IMR-90 (cell line): Measurements from ENCODE around the gene GALNT6. TPM values are rescaled to one million over a fixed set of nuclear protein-coding genes. Genes with fewer than 3 reads are reported as not detected.

Experiments used
- ATAC-seq: fragments of 200-7000 bp; cut with Tn5 transposase; 2 replicates; pipeline ENCODE4 v1.9.1; 2020; ENCODE audit warnings: low read depth, mild to moderate bottlenecking, moderate library complexity
- BruUV-seq: library from RNA; stranded (reverse); fragments of 400-500 nt; replicated peaks from 2 replicates; lab custom pipeline; 2021; lab: Mats Ljungman, UMichigan
- CTCF ChIA-PET: fragments of 300-600 bp; formaldehyde crosslinking; extraction: SDS; loops from one replicate; lab custom pipeline; 2021; ENCODE audit warnings: antibody characterized with exemption; lab: Yijun Ruan, JAX
- POLR2A ChIA-PET: fragments of 300-600 bp; sonication (Branson Sonifier 250); formaldehyde crosslinking; loops from one replicate; lab custom pipeline; 2022; ENCODE audit warnings: antibody characterized with exemption; ENCODE audit not compliant: unreplicated experiment; lab: Charles Lee
- DNase-seq: peaks from one replicate; pipeline ENCODE4 v3.0.0; 2013
- H2AFZ ChIP-seq: replicated peaks from 2 replicates; pipeline ENCODE3; 2013; ENCODE audit warnings: low read length, mild to moderate bottlenecking; ENCODE audit not compliant: poor library complexity
- H2AK5ac ChIP-seq: 2 replicates; pipeline ENCODE4 v1.6.1; 2013; ENCODE audit warnings: low read depth, low read length, inconsistent platforms
- H2AK9ac ChIP-seq: replicated peaks from 2 replicates; pipeline ENCODE3; 2013; ENCODE audit warnings: mild to moderate bottlenecking, low read depth, low read length, moderate library complexity; ENCODE audit not compliant: poor library complexity
- H2BK120ac ChIP-seq: 2 replicates; pipeline ENCODE4 v1.6.1; 2013; ENCODE audit warnings: low read depth, low read length, inconsistent platforms
- H2BK15ac ChIP-seq: 3 replicates; pipeline ENCODE4 v1.6.1; 2013; ENCODE audit warnings: low read depth, low read length, inconsistent platforms
- H2BK20ac ChIP-seq: 2 replicates; pipeline ENCODE4 v1.6.1; 2013; ENCODE audit warnings: low read depth, mild to moderate bottlenecking, inconsistent platforms, low read length, moderate library complexity
- H2BK5ac ChIP-seq: 2 replicates; pipeline ENCODE4 v1.6.1; 2013; ENCODE audit warnings: mild to moderate bottlenecking, low read depth, low read length, inconsistent platforms; ENCODE audit not compliant: poor library complexity, severe bottlenecking
- H3K14ac ChIP-seq: replicated peaks from 2 replicates; pipeline ENCODE4 v1.6.1; 2013; ENCODE audit warnings: low read depth, low read length, inconsistent platforms
- H3K18ac ChIP-seq: 2 replicates; pipeline ENCODE4 v1.6.1; 2013; ENCODE audit warnings: low read depth, low read length, control low read depth
- H3K23ac ChIP-seq: 2 replicates; pipeline ENCODE4 v1.6.1; 2013; ENCODE audit warnings: low read depth, low read length, inconsistent platforms
- H3K27ac ChIP-seq: 2 replicates; pipeline ENCODE4 v1.5.1; 2013; ENCODE audit warnings: mild to moderate bottlenecking, control low read depth, low read length; ENCODE audit not compliant: insufficient read depth
- H3K27me3 ChIP-seq: 2 replicates; pipeline ENCODE4 v1.6.1; 2013; ENCODE audit warnings: low read length; ENCODE audit not compliant: control insufficient read depth, insufficient read depth
- H3K36me3 ChIP-seq: 2 replicates; pipeline ENCODE4 v1.6.1; 2013; ENCODE audit warnings: low read length, mixed read lengths; ENCODE audit not compliant: control insufficient read depth, insufficient read depth
- H3K4ac ChIP-seq: 2 replicates; pipeline ENCODE4 v1.6.1; 2013; ENCODE audit warnings: low read depth, low read length, inconsistent platforms
- H3K4me1 ChIP-seq: 2 replicates; pipeline ENCODE4 v1.6.1; 2013; ENCODE audit warnings: low read length, mixed read lengths; ENCODE audit not compliant: control insufficient read depth, insufficient read depth
- H3K4me2 ChIP-seq: 2 replicates; pipeline ENCODE4 v1.6.1; 2013; ENCODE audit warnings: low read depth, mild to moderate bottlenecking, control low read depth, low read length, moderate library complexity
- H3K4me3 ChIP-seq: 2 replicates; pipeline ENCODE4 v1.5.1; 2013; ENCODE audit warnings: low read depth, mild to moderate bottlenecking, control low read depth, low read length, moderate library complexity; ENCODE audit not compliant: insufficient read depth
- H3K56ac ChIP-seq: 2 replicates; pipeline ENCODE4 v1.6.1; 2013; ENCODE audit warnings: low read length, inconsistent platforms; ENCODE audit not compliant: insufficient read depth; ENCODE audit errors: extremely low read depth
- H3K79me1 ChIP-seq, 2 experiments: 2 replicates each; pipeline ENCODE4 v1.6.1; 2013; ENCODE audit warnings: low read length in 2 of 2, inconsistent platforms in 1 of 2, low read depth in 1 of 2
- H3K9ac ChIP-seq: 2 replicates; pipeline ENCODE4 v1.6.1; 2013; ENCODE audit warnings: low read depth, low read length, control low read depth
- H3K9me1 ChIP-seq: 2 replicates; pipeline ENCODE4 v1.6.1; 2013; ENCODE audit warnings: low read length, inconsistent platforms; ENCODE audit not compliant: insufficient read depth
- H3K9me3 ChIP-seq: 2 replicates; pipeline ENCODE4 v1.6.1; 2013; ENCODE audit warnings: low read length; ENCODE audit not compliant: control insufficient read depth, insufficient read depth
- H4K20me1 ChIP-seq: 2 replicates; pipeline ENCODE4 v1.6.1; 2013; ENCODE audit warnings: low read length, inconsistent platforms; ENCODE audit not compliant: insufficient read depth
- H4K5ac ChIP-seq: 2 replicates; pipeline ENCODE4 v1.6.1; 2013; ENCODE audit warnings: mild to moderate bottlenecking, low read depth, low read length, control low read depth
- H4K8ac ChIP-seq, 2 experiments: 2 replicates each; pipeline ENCODE4 v1.6.1; 2013; ENCODE audit warnings: low read depth in 2 of 2, low read length in 2 of 2, control low read depth in 1 of 2, inconsistent platforms in 1 of 2
- H4K91ac ChIP-seq: 2 replicates; pipeline ENCODE4 v1.6.1; 2013; ENCODE audit warnings: low read depth, low read length, inconsistent platforms; ENCODE audit not compliant: insufficient read depth
- BHLHE40 ChIP-seq: fragments of 150-350 bp; IDR thresholded peaks from 2 replicates; pipeline ENCODE4 v1.6.1; 2016; ENCODE audit warnings: mild to moderate bottlenecking, low read depth, low read length
- CEBPB ChIP-seq: IDR thresholded peaks from 2 replicates; pipeline ENCODE4 v1.6.1; 2012; ENCODE audit warnings: low read depth, low read length, improper control_type of control experiment
- CHD1 ChIP-seq: IDR thresholded peaks from 2 replicates; pipeline ENCODE4 v1.6.1; 2012; ENCODE audit warnings: low read depth, low read length, improper control_type of control experiment
- FOS ChIP-seq: fragments of 150-350 bp; IDR thresholded peaks from 2 replicates; pipeline ENCODE4 v1.6.1; 2016; ENCODE audit warnings: low read depth, low read length
- MAFK ChIP-seq: IDR thresholded peaks from 2 replicates; pipeline ENCODE4 v1.6.1; 2012; ENCODE audit warnings: low read depth, low read length, improper control_type of control experiment
- MAZ ChIP-seq: IDR thresholded peaks from 2 replicates; pipeline ENCODE4 v1.6.1; 2012; ENCODE audit warnings: low read depth, mild to moderate bottlenecking, low read length, improper control_type of control experiment, moderate library complexity, borderline replicate concordance
- MXI1 ChIP-seq: IDR thresholded peaks from 2 replicates; pipeline ENCODE4 v1.6.1; 2012; ENCODE audit warnings: low read depth, mild to moderate bottlenecking, low read length, moderate library complexity, borderline replicate concordance
- NFE2L2 ChIP-seq: fragments of 150-350 bp; IDR thresholded peaks from 2 replicates; pipeline ENCODE4 v1.6.1; 2016; ENCODE audit warnings: low read depth, mild to moderate bottlenecking, low read length
- POLR2A ChIP-seq: IDR thresholded peaks from 2 replicates; pipeline ENCODE4 v1.6.1; 2012; ENCODE audit warnings: mild to moderate bottlenecking, low read depth, low read length
- RAD21 ChIP-seq: IDR thresholded peaks from 2 replicates; pipeline ENCODE4 v1.6.1; 2012; ENCODE audit warnings: low read length, improper control_type of control experiment
- RCOR1 ChIP-seq: IDR thresholded peaks from 2 replicates; pipeline ENCODE4 v1.6.1; 2012; ENCODE audit warnings: mild to moderate bottlenecking, low read length, improper control_type of control experiment; ENCODE audit not compliant: insufficient replicate concordance
- RFX5 ChIP-seq: IDR thresholded peaks from 2 replicates; pipeline ENCODE4 v1.8.0; 2012; ENCODE audit warnings: low read depth, mild to moderate bottlenecking, low read length, moderate library complexity
- SMC3 ChIP-seq: fragments of 150-350 bp; IDR thresholded peaks from 2 replicates; pipeline ENCODE4 v1.6.1; 2016; ENCODE audit warnings: low read depth, mild to moderate bottlenecking, antibody characterized with exemption, low read length, moderate library complexity
- WGBS, 2 experiments: methylation state at CpG; one replicate each; pipeline versions ENCODE4 v1.1.5 to v1.1.7; 2013; ENCODE audit warnings: missing lambda C conversion rate in 2 of 2; ENCODE audit not compliant: insufficient read length in 1 of 2; ENCODE audit errors: extremely low coverage in 2 of 2; 5-methylcytosine and 5-hydroxymethylcytosine counted together
- dilution Hi-C: fragments of 300-500 bp; cut with HindIII; formaldehyde crosslinking; loops from one replicate; pipeline ENCODE4 v1.14.3; 2018; ENCODE audit warnings: low sequenced_read_pairs; ENCODE audit not compliant: unreplicated experiment
- in situ Hi-C: fragments of 300-500 bp; cut with MboI; formaldehyde crosslinking; loops from 3 replicates; pipeline ENCODE4 v1.14.3; 2019; ENCODE audit warnings: low sequenced_read_pairs, inconsistent platforms, mixed read lengths
- intact Hi-C: fragments of 100-400 bp; cut with micrococcal nuclease; formaldehyde crosslinking; loops from 2 replicates; pipeline ENCODE4 v1.10.0; 2022
- polyA plus RNA-seq, 3 experiments: library from polyadenylated mRNA; depleted of rRNA; stranded (reverse); fragments of >200 nt; gene quantifications; 2 replicates each; pipeline ENCODE4 v1.2.3, GENCODE V29; 2012; ENCODE audit warnings: low replicate concordance in 1 of 3
- total RNA-seq: library from RNA; depleted of rRNA; stranded (reverse); fragments of >200 nt; gene quantifications from 2 replicates; pipeline ENCODE4 v1.2.3, GENCODE V29; 2012
- TF ChIP-seq, protein P1 (sequence below): conservative IDR thresholded peaks from 2 replicates; pipeline ENCODE4 v1.5.1; 2012; ENCODE audit warnings: mild to moderate bottlenecking, low read depth, low read length, improper control_type of control experiment
- TF ChIP-seq, protein P2 (sequence below): fragments of 150-350 bp; IDR thresholded peaks from 2 replicates; pipeline ENCODE4 v1.6.1; 2016; ENCODE audit warnings: low read depth, mild to moderate bottlenecking, low read length, moderate library complexity, borderline replicate concordance
- TF ChIP-seq, protein P3 (sequence below): fragments of 150-350 bp; IDR thresholded peaks from 2 replicates; pipeline ENCODE4 v1.6.1; 2017; ENCODE audit warnings: mild to moderate bottlenecking, antibody characterized with exemption, low read length, low read depth

GALNT6 gene
- total and polyA plus RNA-seq, 2 of the 4 experiments (the other 2 are of a cell fraction) = 17.1 to 23.7 TPM

DNA sequence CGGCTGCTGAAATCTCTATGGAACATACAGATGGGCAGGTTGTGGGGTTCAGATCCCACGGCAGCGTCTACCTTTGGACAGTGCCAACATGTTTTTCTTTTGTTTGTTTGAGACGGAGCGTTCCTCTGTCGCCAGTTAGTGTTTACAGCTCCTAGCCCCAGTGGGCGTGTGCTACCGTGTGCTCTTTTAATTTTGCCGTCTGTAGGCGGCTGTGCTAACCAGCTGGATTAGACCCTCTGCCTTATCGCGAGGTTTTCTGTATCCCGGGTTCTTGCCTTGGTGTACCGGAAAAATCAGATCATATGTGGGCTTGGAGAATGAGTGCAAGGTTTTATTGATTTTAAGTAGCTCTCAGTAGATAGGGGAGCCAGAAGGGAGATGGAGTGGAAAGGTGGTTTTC, 9.8 kb upstream of the GALNT6 start:
- BruUV-seq = no TSS peak
- Histone ChIP-seq H3K14ac (no peak overlapping the region), H2BK20ac (no peak overlapping the region), H3K9me1 (no peaks in the 10 kb centered on the region), H4K8ac (no peak overlapping the region), H3K23ac (no peak overlapping the region), H2BK5ac (no peak overlapping the region), H3K27me3 (no peaks in the 10 kb centered on the region), H3K79me1 (no peaks in the 10 kb centered on the region; a peak in 1 of 4 replicates), H4K5ac (no peak overlapping the region), H3K4me3 (no peak overlapping the region), H4K20me1 (no peaks in the 10 kb centered on the region), H2AK5ac (no peak overlapping the region), H2AK9ac (no peak overlapping the region), H2BK120ac (no peak overlapping the region), H3K36me3 (no peaks in the 10 kb centered on the region), H3K4me2 (no peak overlapping the region), H3K4ac (no peak overlapping the region), H3K27ac (no peak overlapping the region), H4K91ac (no peak overlapping the region), H2BK15ac (no peak overlapping the region), H3K9ac (no peak overlapping the region), H3K9me3 (no peaks in the 10 kb centered on the region), H2AFZ (peak overlapping the region; percentile 23), H3K4me1 (no peaks in the 10 kb centered on the region), H3K18ac (no peak overlapping the region), H3K56ac (no peak overlapping the region)
- no peak for ATAC-seq
- in situ Hi-C loops (no loop called here), intact Hi-C loops (no loop called here), dilution Hi-C loops (no loop called here)
- TF ChIP-seq MAFK (no peak), MXI1 (no peak), FOS (no peak), CHD1 (no peak), RAD21 (no peak), RCOR1 (no peak), BHLHE40 (no peak), SMC3 (no peak), POLR2A (no peak), RFX5 (no peak), CEBPB (no peak), MAZ (no peak), NFE2L2 (no peak)
- TF ChIP-seq, protein P1, sequence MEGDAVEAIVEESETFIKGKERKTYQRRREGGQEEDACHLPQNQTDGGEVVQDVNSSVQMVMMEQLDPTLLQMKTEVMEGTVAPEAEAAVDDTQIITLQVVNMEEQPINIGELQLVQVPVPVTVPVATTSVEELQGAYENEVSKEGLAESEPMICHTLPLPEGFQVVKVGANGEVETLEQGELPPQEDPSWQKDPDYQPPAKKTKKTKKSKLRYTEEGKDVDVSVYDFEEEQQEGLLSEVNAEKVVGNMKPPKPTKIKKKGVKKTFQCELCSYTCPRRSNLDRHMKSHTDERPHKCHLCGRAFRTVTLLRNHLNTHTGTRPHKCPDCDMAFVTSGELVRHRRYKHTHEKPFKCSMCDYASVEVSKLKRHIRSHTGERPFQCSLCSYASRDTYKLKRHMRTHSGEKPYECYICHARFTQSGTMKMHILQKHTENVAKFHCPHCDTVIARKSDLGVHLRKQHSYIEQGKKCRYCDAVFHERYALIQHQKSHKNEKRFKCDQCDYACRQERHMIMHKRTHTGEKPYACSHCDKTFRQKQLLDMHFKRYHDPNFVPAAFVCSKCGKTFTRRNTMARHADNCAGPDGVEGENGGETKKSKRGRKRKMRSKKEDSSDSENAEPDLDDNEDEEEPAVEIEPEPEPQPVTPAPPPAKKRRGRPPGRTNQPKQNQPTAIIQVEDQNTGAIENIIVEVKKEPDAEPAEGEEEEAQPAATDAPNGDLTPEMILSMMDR = no peak
- TF ChIP-seq, protein P2, sequence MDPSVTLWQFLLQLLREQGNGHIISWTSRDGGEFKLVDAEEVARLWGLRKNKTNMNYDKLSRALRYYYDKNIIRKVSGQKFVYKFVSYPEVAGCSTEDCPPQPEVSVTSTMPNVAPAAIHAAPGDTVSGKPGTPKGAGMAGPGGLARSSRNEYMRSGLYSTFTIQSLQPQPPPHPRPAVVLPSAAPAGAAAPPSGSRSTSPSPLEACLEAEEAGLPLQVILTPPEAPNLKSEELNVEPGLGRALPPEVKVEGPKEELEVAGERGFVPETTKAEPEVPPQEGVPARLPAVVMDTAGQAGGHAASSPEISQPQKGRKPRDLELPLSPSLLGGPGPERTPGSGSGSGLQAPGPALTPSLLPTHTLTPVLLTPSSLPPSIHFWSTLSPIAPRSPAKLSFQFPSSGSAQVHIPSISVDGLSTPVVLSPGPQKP = no peak
- TF ChIP-seq, protein P3, sequence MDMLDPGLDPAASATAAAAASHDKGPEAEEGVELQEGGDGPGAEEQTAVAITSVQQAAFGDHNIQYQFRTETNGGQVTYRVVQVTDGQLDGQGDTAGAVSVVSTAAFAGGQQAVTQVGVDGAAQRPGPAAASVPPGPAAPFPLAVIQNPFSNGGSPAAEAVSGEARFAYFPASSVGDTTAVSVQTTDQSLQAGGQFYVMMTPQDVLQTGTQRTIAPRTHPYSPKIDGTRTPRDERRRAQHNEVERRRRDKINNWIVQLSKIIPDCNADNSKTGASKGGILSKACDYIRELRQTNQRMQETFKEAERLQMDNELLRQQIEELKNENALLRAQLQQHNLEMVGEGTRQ = no peak
- ChIA-PET POLR2A (no interaction called here), CTCF (no interaction called here)
- DNase-seq = no peak
- WGBS, 2 experiments = 87% methylated on average over 8 of the region's 14 CpGs; no CpG with 5 or more reads in 1 of the 2 experiments
